Left colon (tissue), 2 donors: Measurements from ENCODE around the gene ATG5. TPM values are rescaled to one million over a fixed set of nuclear protein-coding genes. Genes with fewer than 3 reads are reported as not detected.
A peak's percentile ranks its signal among the peaks of the same experiment; 100 is the strongest.

Source experiments
- ATAC-seq: fragments of 200-7000 bp; cut with Tn5 transposase; one replicate; pipeline ENCODE4 v1.9.1; 2020; ENCODE audit warnings: mild to moderate bottlenecking, moderate library complexity
- DNase-seq, 2 donors: peaks; one replicate each; pipeline ENCODE4 v3.0.0-alpha.2; 2020
- intact Hi-C, 2 donors: fragments of 100-400 bp; cut with DNase I in 1 of 2; cut with micrococcal nuclease in 1 of 2; formaldehyde crosslinking; loops; one replicate each; pipeline versions ENCODE4 v1.11.2 to v1.14.0; 2022; cut with DNase I, micrococcal nuclease
- total RNA-seq, 2 donors: library from RNA; stranded (reverse); fragmentation: NEBNext Ultra II Directional; extraction: Animal tissue kit (Norgen Biotek cat#: 25700); gene quantifications; one replicate each; pipeline ENCODE4 v1.2.1, GENCODE V29; 2021
- donor health status: DM: no; HTN: no; CAD: no.
- donor health status: DM: yes; HTN: yes; CAD: no.

The ATG5 gene
- total RNA-seq, 2 donors from 2014 or later = 43.7 to 46.7 TPM

- peak; percentile 88 for ATAC-seq
- intact Hi-C loops = no loop called here
- no peak for DNase-seq
Measured at GRCh38 chr6:106194949-106195921, 130.3 kb downstream of the ATG5 start.

DNA sequence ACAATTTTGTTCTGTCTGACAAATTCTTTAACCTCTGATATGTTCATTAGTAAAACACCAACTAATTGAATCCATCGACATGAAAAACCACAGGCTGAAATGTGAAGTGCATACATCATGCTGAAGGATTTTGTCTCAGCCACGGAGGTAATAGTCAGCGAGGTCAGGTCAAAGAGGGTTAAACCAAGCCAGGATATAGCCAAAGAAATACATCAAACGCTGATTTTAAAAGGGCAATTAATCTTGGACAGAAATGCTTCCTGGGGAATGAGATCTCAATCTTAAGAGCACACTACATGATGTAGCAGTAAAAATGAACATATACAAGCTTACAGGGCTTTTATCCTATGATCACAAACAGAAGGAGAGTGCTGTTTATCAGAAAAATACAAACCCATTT lies 132.7 kb downstream of the ATG5 start:
- intact Hi-C loops = no loop called here
- DNase-seq (no peak), ATAC-seq (no peak)

- intact Hi-C loops = no loop called here
- no peak for DNase-seq
- peak; percentile 8 for ATAC-seq
Measured at GRCh38 chr6:106188104-106188794, 137.3 kb downstream of the ATG5 start.

GRCh38 chr6:106187424-106187982 lies 138.1 kb downstream of the ATG5 start:
- peak; percentile 56 for ATAC-seq
- no peak for DNase-seq
- intact Hi-C loops = no loop called here

- ATAC-seq (no peak), DNase-seq (no peak)
- intact Hi-C loops = no loop called here
Measured at GRCh38 chr6:106186714-106187113, 138.8 kb downstream of the ATG5 start.

DNA sequence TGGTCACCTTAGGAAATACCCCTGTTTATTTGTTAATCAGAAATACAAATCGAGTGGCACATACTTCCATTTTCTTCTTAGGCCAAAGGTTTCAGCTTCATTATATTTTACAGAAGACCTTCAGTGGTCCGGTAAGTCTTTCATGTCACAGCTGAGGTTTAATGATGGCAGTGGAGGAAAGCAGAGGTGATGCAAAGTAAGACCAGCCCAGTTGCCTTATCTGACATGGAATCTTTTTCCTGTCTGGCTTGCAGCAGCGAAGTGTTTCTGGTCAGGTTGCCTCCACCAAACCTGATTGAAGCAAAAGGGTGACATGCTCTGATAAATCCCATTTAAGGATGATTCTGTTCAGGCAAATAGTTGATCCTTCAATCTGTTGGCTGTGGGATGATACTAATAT lies 139.4 kb downstream of the ATG5 start:
- ATAC-seq (no peak), DNase-seq (no peak)
- intact Hi-C loops = no loop called here

- intact Hi-C loops = no loop called here
- ATAC-seq = no peak
- no peak for DNase-seq
Measured at GRCh38 chr6:106185615-106186014, 139.9 kb downstream of the ATG5 start.

GRCh38 chr6:106184629-106185028 lies 140.9 kb downstream of the ATG5 start:
- DNase-seq (no peak), ATAC-seq (peak; percentile 54)
- intact Hi-C loops = no loop called here

DNA sequence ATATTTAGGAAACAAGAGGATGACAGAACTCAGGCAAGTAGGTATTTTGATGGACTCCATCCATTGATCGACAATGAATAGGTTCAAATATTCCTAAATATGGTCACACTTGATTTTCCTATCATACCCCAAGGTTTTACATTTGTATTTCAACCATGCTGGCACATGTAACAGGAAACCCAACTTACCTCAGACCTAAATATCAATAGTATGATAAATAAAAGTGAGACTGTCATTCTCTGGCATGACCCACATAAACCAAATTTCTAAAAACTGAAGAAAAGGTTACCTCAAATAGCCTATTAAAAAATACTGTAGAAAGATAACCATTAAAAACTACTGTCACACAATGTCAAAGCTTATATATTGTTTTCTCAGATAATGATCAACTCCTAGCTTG lies 142.1 kb downstream of the ATG5 start:
- no peak for ATAC-seq
- intact Hi-C loops = no loop called here
- DNase-seq = no peak

GRCh38 chr6:106182455-106182854 lies 143.1 kb downstream of the ATG5 start:
- DNase-seq (no peak), ATAC-seq (no peak)
- intact Hi-C loops = no loop called here

- no peak for DNase-seq
- intact Hi-C loops = no loop called here
- no peak for ATAC-seq
Measured at GRCh38 chr6:106181664-106182418, 143.7 kb downstream of the ATG5 start.

DNA sequence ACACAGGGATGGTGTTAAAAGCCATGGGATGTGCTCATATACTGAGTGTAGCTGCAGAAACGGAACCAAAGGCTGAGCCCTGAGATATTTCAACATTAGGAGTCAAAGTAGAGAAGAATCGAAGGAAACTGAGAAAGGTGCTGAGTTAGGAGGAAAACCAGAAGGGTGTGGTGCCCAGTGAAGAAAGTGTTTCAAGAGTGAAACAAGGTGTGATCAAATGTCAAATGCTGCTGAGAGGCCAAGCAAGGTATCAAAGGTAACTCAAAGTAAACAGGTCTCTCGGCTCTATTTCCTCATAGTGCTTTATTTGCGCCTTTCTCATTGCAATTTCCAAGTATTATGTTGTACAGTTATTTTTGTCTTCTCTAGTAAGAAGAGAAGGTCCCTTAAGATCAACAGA lies 145.4 kb downstream of the ATG5 start:
- DNase-seq = no peak
- intact Hi-C loops = no loop called here
- peak; percentile 89 for ATAC-seq

DNA sequence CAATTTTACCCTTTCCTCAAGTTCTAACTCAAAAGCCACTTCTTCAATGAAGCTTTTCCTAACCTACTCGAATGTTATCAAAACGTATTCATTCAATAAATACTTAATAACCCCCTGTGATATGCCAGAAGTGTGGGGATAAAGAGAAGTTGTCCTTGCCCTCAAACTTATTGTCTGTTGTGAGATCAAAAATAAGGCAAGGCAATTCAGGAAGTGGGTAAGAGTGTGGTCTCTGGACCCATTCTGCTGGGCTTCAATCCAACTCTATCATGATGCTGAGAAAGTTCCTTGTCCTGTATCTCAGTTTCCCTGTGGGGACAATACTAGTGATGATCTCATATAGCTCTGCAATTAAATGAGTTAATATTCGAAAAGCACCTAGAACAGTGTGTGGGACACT lies 146.7 kb downstream of the ATG5 start:
- ATAC-seq (no peak), DNase-seq (no peak)
- intact Hi-C loops = no loop called here

DNA sequence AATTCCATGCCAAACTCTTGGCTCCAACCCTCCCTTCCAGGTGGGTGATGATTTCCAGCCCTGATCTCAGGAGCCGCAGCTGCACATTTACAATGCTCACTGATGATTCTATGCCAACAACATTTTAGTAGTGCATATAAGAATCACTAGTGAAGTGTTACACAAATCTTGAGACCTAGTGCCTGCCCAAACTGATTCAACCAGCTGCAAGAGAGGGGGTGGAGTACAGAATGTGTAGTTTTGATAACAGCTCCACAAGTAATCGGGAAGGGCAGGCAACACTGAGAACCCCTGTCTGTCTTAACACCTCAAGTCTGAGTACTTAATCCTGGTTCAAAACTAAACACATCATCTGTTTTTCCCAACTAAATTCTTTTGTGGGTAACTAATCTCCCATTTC lies 147.8 kb downstream of the ATG5 start:
- DNase-seq = no peak
- intact Hi-C loops = no loop called here
- no peak for ATAC-seq

- DNase-seq (no peak), ATAC-seq (no peak)
- intact Hi-C loops = no loop called here
Measured at GRCh38 chr6:106173124-106173879, 152.3 kb downstream of the ATG5 start.

DNA sequence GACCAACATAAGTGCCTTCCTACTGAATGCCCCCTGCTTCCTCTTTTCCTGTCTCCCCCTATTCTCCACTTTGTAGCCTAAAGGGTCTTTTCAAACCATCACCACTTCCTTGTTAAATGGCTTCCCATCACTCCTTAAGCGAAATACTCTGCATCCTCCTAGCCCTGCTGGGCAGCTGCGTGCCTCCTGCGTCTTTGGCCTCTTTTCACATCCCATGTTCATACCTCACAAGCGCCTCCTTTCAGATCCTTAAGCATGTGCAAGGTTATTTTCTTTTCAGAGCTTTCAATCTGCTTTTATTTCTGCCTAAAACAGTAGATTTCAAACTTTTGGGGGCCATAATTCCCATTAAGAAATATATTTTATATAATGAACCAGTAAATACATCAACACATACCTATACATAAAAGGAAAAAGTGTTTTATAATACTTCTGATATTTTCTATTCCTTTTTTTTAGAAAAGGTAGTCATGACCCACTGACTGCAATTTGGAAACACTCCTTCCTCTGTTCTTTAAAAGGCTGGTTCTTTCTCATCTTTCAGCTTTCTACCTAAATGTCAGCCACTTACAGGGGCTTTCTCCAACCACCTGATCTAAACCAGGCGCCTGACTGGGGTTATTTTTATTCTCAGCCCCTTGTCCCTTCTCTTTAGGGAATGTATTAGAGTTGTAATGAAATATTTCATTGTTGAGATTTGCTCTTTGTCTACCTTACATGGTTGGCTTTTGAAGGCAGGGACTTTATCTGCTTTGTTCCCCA lies 155.3 kb downstream of the ATG5 start:
- no peak for ATAC-seq
- intact Hi-C loops = no loop called here
- no peak for DNase-seq

- ATAC-seq = no peak
- no peak for DNase-seq
- intact Hi-C loops = no loop called here
Measured at GRCh38 chr6:106169517-106169916, 156.0 kb downstream of the ATG5 start.
